K562 (cell line): ENCODE results near the gene TADA2A. TPM values are rescaled to one million over a fixed set of nuclear protein-coding genes. Genes with fewer than 3 reads are reported as not detected.

Source experiments
- ATAC-seq: fragments of 200-7000 bp; cut with Tn5 transposase; 3 replicates; pipeline ENCODE4 v1.9.1; 2020; ENCODE audit warnings: moderate library complexity
- BruUV-seq: library from RNA; stranded (reverse); fragments of 400-500 nt; replicated peaks from 2 replicates; lab custom pipeline; 2021; lab: Mats Ljungman, UMichigan
- CTCF ChIA-PET: fragments of 300-600 bp; formaldehyde crosslinking; extraction: SDS; loops from one replicate; lab custom pipeline; 2021; ENCODE audit warnings: low intra/inter-chr PET ratio; lab: Yijun Ruan, JAX
- POLR2A ChIA-PET: fragments of 300-600, 350-650 bp; sonication (Branson Sonifier 250); formaldehyde crosslinking; extraction: SDS; loops from one replicate; lab custom pipeline; 2021; ENCODE audit warnings: antibody characterized with exemption, inconsistent platforms; lab: Yijun Ruan, JAX
- DNase-seq, 4 experiments: peaks; one replicate each; pipeline versions ENCODE4 v3.0.0 to v3.0.0-alpha.2; 2011 to 2018; ENCODE audit warnings: low spot score in 3 of 4, mixed read lengths in 3 of 4; ENCODE audit errors: extremely low read depth in 1 of 4
- FAIRE-seq: peaks from 2 replicates; lab custom pipeline; 2011; peaks lifted over from hg19 to GRCh38; lab: Jason Lieb, UNC
- H2AFZ ChIP-seq: 2 replicates; pipeline ENCODE4 v1.6.0; 2011; ENCODE audit warnings: low read depth, low read length, control low read depth, inconsistent platforms
- H3K27ac ChIP-seq: fragments of 200-600 bp; 3 replicates; pipeline ENCODE4 v1.8.0; 2011; ENCODE audit warnings: low read depth, mild to moderate bottlenecking, control low read depth, inconsistent platforms, low read length, moderate library complexity, mixed read lengths; ENCODE audit errors: extremely low read depth
- H3K27me3 ChIP-seq, 2 experiments: fragments of 300-600 bp in 1 of 2; 2 replicates in 1 of 2; 3 replicates in 1 of 2; pipeline versions ENCODE4 v1.6.0 to v1.8.0; 2011; ENCODE audit warnings: inconsistent platforms in 2 of 2, low read length in 2 of 2, mild to moderate bottlenecking in 1 of 2, mixed read lengths in 1 of 2, moderate library complexity in 1 of 2; ENCODE audit not compliant: control insufficient read depth in 2 of 2, insufficient read depth in 2 of 2
- H3K36me3 ChIP-seq: fragments of 300-600 bp; 3 replicates; pipeline ENCODE4 v1.8.0; 2011; ENCODE audit warnings: mild to moderate bottlenecking, low read length, inconsistent platforms; ENCODE audit not compliant: control insufficient read depth, insufficient read depth
- H3K4me1 ChIP-seq, 2 experiments: fragments of 200-600 bp in 1 of 2; replicated peaks in 1 of 2; 2 replicates in 1 of 2; 3 replicates in 1 of 2; pipeline versions ENCODE4 v1.5.1 to v1.8.0; 2011; ENCODE audit warnings: inconsistent platforms in 2 of 2, low read length in 2 of 2, mild to moderate bottlenecking in 1 of 2, mixed read lengths in 1 of 2, moderate library complexity in 1 of 2; ENCODE audit not compliant: control insufficient read depth in 2 of 2, insufficient read depth in 2 of 2
- H3K4me2 ChIP-seq: 2 replicates; pipeline ENCODE4 v1.6.1; 2011; ENCODE audit warnings: low read length, control low read depth, inconsistent platforms, mixed read lengths; ENCODE audit not compliant: insufficient read depth
- H3K4me3 ChIP-seq: fragments of 200-600 bp; sonication (generic), shearing (Covaris generic); 2 replicates; pipeline ENCODE4 v1.5.1; 2016; ENCODE audit warnings: control low read depth, inconsistent platforms
- H3K79me2 ChIP-seq: fragments of 200-600 bp; 3 replicates; pipeline ENCODE4 v1.8.0; 2011; ENCODE audit warnings: low read length, inconsistent platforms; ENCODE audit not compliant: control insufficient read depth, insufficient read depth
- H3K9ac ChIP-seq, 2 experiments: 2 replicates each; pipeline versions ENCODE4 v1.6.0 to v1.6.1; 2011; ENCODE audit warnings: low read depth in 2 of 2, low read length in 2 of 2, control low read depth in 1 of 2, inconsistent platforms in 1 of 2, mild to moderate bottlenecking in 1 of 2, mixed read lengths in 1 of 2; ENCODE audit not compliant: insufficient read depth in 1 of 2
- H3K9me1 ChIP-seq: one replicate; pipeline ENCODE4 v1.6.0; 2011; ENCODE audit warnings: inconsistent platforms, mild to moderate bottlenecking, low read length, moderate library complexity; ENCODE audit not compliant: control insufficient read depth, insufficient read depth
- H3K9me3 ChIP-seq: replicated peaks from 2 replicates; pipeline ENCODE4 v1.5.1; 2011; ENCODE audit warnings: low read depth, low read length, inconsistent platforms; ENCODE audit not compliant: control insufficient read depth, insufficient read depth
- H4K20me1 ChIP-seq: replicated peaks from 2 replicates; pipeline ENCODE4 v1.6.1; 2011; ENCODE audit warnings: low read length, inconsistent platforms, mixed read lengths; ENCODE audit not compliant: control insufficient read depth, insufficient read depth
- CEBPB ChIP-seq: fragments of 450-650 bp; IDR thresholded peaks from 2 replicates; pipeline ENCODE4 v1.6.1; 2016; ENCODE audit warnings: missing genetic modification characterization, missing compliant biosample characterization
- TARDBP ChIP-seq: fragments of 450-650 bp; IDR thresholded peaks from 2 replicates; pipeline ENCODE4 v1.6.1; 2016
- ZFPM2 ChIP-seq: fragments of 250-450 bp; sonication (Bioruptor Pico); IDR thresholded peaks from 2 replicates; pipeline ENCODE4 v1.5.1; 2022; ENCODE audit warnings: mild to moderate bottlenecking
- ZNF263 ChIP-seq: sonication (generic); formaldehyde crosslinking; IDR thresholded peaks from 2 replicates; pipeline ENCODE4 v1.8.0; 2022; ENCODE audit warnings: mild to moderate bottlenecking, missing genetic modification reagents, borderline replicate concordance
- WGBS: fragments of 100-300 bp; shearing (Covaris generic); methylation state at CpG from one replicate; pipeline ENCODE4 v1.1.6; 2016; ENCODE audit warnings: low coverage, mixed read lengths; ENCODE audit not compliant: insufficient coverage; ENCODE audit errors: missing lambda C conversion rate; 5-methylcytosine and 5-hydroxymethylcytosine counted together
- in situ Hi-C: fragments of 300-500 bp; cut with MboI; formaldehyde crosslinking; loops from 4 replicates; pipeline ENCODE4 v1.15.0; 2018; ENCODE audit warnings: inconsistent platforms, mixed read lengths
- intact Hi-C: fragments of 100-400 bp; cut with micrococcal nuclease; formaldehyde crosslinking; loops from 2 replicates; pipeline ENCODE4 v1.14.2; 2022
- polyA plus RNA-seq, 8 experiments: library from polyadenylated mRNA; depleted of rRNA in 4 of 8; stranded (reverse) in 5 of 8; unstranded in 3 of 8; fragments of >200 nt; fragmentation: Nextera tagmentation in 2 of 8; fragmentation: Illumina TruSeq in 1 of 8; extraction: Ambion mirVana in 2 of 8; extraction: Trizol in 1 of 8; gene quantifications; 2 replicates each; pipeline versions ENCODE4 v1.2.1 to v1.2.3, GENCODE V29; 2011 to 2014; ENCODE audit warnings: inconsistent platforms in 1 of 8, missing spikeins in 1 of 8
- total RNA-seq, 7 experiments: library from RNA; depleted of rRNA in 6 of 7; stranded (reverse); fragments of >200 nt in 6 of 7; fragmentation: Illumina TruSeq in 2 of 7; extraction: Trizol in 2 of 7; gene quantifications; 2 replicates each; pipeline versions ENCODE4 v1.2.1 to v1.2.3, GENCODE V29; 2011 to 2021; ENCODE audit warnings: low replicate concordance in 1 of 7
- TF ChIP-seq, protein P1 (sequence below): sonication (generic); formaldehyde crosslinking; IDR thresholded peaks from 2 replicates; pipeline ENCODE4 v1.8.1; 2022; ENCODE audit warnings: missing genetic modification reagents

Gene TADA2A
- total and polyA plus RNA-seq, 9 of the 15 experiments (the other 6 are each of a cell fraction or from before 2014, with no cell fraction given) = 13.8 to 37.7 (median 25.0) TPM

DNA sequence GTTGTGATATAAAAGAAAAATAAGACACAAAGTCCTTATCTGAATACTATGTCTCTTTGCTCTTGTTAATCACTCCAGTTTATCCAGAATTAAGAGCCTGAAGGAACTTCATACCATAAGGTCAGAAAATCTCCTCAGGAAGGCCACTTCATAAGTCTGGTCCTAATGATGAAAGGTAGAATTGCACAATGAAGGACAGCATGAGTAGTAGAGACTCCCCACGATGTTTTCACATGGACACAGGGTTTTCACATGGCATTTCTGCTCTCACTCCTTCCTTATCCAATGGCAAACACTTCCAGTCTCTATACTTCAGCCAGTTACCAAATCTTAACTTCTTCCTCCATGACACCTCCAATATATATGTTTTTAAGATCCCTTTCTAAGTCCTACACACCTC, 41.1 kb upstream of the TADA2A start:
- in situ Hi-C loops = no loop called here
- Histone ChIP-seq H3K4me2 (no peak overlapping the region), H3K27ac (no peak overlapping the region), H3K9me3 (no peaks in the 10 kb centered on the region), H2AFZ (peak overlapping the region; percentile 41), H3K9ac (no peak overlapping the region), H3K36me3 (no peaks in the 10 kb centered on the region)
- POLR2A ChIA-PET = interaction anchor here (1.3 kb wide), 1 partner anchor 8 kb away, joined by 6 read pairs; no protein-coding TSS in a partner anchor
- intact Hi-C loops = loop anchor here (10.0 kb wide), 1 partner anchor 81 kb away; no protein-coding TSS in a partner anchor
- WGBS = 5% methylated on average over 1 of the region's 1 CpG
- TF ChIP-seq ZNF263 (no peak), CEBPB (peak; percentile 45; the same call in 1 of the 2 replicates), TARDBP (no peak), ZFPM2 (no peak)
- TF ChIP-seq, protein P1, sequence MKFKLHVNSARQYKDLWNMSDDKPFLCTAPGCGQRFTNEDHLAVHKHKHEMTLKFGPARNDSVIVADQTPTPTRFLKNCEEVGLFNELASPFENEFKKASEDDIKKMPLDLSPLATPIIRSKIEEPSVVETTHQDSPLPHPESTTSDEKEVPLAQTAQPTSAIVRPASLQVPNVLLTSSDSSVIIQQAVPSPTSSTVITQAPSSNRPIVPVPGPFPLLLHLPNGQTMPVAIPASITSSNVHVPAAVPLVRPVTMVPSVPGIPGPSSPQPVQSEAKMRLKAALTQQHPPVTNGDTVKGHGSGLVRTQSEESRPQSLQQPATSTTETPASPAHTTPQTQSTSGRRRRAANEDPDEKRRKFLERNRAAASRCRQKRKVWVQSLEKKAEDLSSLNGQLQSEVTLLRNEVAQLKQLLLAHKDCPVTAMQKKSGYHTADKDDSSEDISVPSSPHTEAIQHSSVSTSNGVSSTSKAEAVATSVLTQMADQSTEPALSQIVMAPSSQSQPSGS = no peak
- TF ChIP-seq, all 486 proteins: peak for 1
- no TSS peak for BruUV-seq
- CTCF ChIA-PET = no interaction called here
- Histone ChIP-seq H4K20me1 (no peaks in the 10 kb centered on the region), H3K4me1 (peaks cover 0 to 2% of the 10 kb centered on the region in 2 experiments; a peak in 4 of 5 replicates), H3K27me3 (no peaks in the 10 kb centered on the region), H3K4me3 (no peak overlapping the region), H3K79me2 (no peaks in the 10 kb centered on the region), H3K9me1 (no peaks in the 10 kb centered on the region)
- no peak for DNase-seq
- no peak for FAIRE-seq
- no peak; the same call in 2 of the 3 replicates for ATAC-seq
